MCF 10A (cell line): ENCODE data around the gene DNM2. TPM values are rescaled to one million over a fixed set of nuclear protein-coding genes. Genes with fewer than 3 reads are reported as not detected.

Source experiments
- BruUV-seq: library from RNA; stranded (reverse); fragments of 400-500 nt; replicated peaks from 2 replicates; lab custom pipeline; 2021; lab: Mats Ljungman, UMichigan
- CTCF ChIA-PET: fragments of 300-600 bp; sonication (Branson Sonifier 250); formaldehyde crosslinking; extraction: SDS; loops from one replicate; lab custom pipeline; 2021; ENCODE audit warnings: antibody characterized with exemption, inconsistent platforms; lab: Yijun Ruan, JAX
- POLR2A ChIA-PET: fragments of 300-600, 350-650 bp; sonication (Branson Sonifier 250); formaldehyde crosslinking; extraction: SDS; loops from one replicate; lab custom pipeline; 2020; ENCODE audit warnings: antibody characterized with exemption, inconsistent platforms; lab: Yijun Ruan, JAX
- DNase-seq: peaks from one replicate; pipeline ENCODE4 v3.0.0-alpha.2; 2018; ENCODE audit not compliant: unreplicated experiment
- H3K27ac Mint-ChIP-seq: one replicate; pipeline ENCODE4 v1.8.0; 2022; ENCODE audit warnings: mild to moderate bottlenecking, low read depth, mixed read lengths; ENCODE audit not compliant: unreplicated experiment
- H3K27me3 Mint-ChIP-seq: one replicate; pipeline ENCODE4 v1.8.0; 2022; ENCODE audit warnings: mixed read lengths; ENCODE audit not compliant: insufficient read depth, unreplicated experiment
- H3K36me3 Mint-ChIP-seq: one replicate; pipeline ENCODE4 v1.8.0; 2022; ENCODE audit warnings: mild to moderate bottlenecking, moderate library complexity, mixed read lengths; ENCODE audit not compliant: insufficient read depth, unreplicated experiment
- H3K4me1 Mint-ChIP-seq: one replicate; pipeline ENCODE4 v1.8.0; 2022; ENCODE audit warnings: mixed read lengths; ENCODE audit not compliant: insufficient read depth, unreplicated experiment
- H3K4me3 Mint-ChIP-seq: one replicate; pipeline ENCODE4 v1.8.0; 2022; ENCODE audit warnings: mild to moderate bottlenecking, moderate library complexity, mixed read lengths; ENCODE audit not compliant: unreplicated experiment
- H3K9me3 Mint-ChIP-seq: one replicate; pipeline ENCODE4 v1.8.0; 2022; ENCODE audit warnings: mixed read lengths; ENCODE audit not compliant: unreplicated experiment
- intact Hi-C: fragments of 100-400 bp; cut with micrococcal nuclease; formaldehyde crosslinking; loops from 2 replicates; pipeline ENCODE4 v1.14.1; 2022
- total RNA-seq: library from RNA; stranded (reverse); gene quantifications from 2 replicates; pipeline ENCODE4 v1.2.3, GENCODE V29; 2022
- TF ChIP-seq, protein P1 (sequence below): fragments of 200-600 bp; IDR thresholded peaks from one replicate; pipeline ENCODE4 v1.8.0; 2022; ENCODE audit warnings: antibody characterized with exemption, mild to moderate bottlenecking; ENCODE audit not compliant: unreplicated experiment

Gene DNM2
- total RNA-seq, 1 experiment from 2014 or later = 114 TPM

DNA sequence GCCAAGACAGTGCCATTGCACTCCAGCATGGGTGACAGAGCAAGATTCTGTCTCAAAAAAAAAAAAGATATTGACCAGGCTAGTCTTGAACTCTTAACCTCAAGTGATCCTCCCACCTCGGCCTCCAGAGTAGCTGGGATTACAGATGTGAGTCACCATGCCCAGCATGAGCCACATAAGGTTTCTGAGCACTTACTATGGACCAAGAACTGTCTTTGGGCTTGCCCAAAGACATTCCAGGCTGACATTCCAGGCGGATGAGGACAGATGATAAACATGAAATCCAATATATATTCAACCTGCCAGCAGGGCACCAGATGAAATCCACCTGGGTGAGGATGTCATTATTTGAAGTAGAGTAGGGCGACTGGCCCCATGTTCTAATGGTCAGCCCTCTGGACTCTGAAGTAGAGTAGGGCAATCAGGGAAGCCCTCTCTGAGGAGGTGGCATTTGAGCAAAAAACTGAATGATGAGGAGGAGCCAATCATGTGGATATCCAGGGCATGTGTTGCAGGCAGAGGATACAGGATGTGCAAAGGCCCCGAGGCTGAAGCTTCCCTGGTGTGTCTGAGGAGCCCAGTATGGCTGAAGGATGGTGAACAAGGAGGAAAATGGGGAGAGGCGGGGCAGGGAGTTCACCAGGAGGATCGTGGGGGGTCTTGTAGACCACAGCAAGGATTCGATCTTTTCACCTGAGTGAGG is 134.4 kb downstream of the DNM2 start:
- H3K4me3 Mint-ChIP-seq = no peak overlapping the region
- no peaks in the 10 kb centered on the region for H3K4me1 Mint-ChIP-seq
- H3K27me3 Mint-ChIP-seq = no peaks in the 10 kb centered on the region
- H3K9me3 Mint-ChIP-seq = no peaks in the 10 kb centered on the region
- POLR2A ChIA-PET = no interaction called here
- DNase-seq = peak; percentile 27
- TF ChIP-seq, protein P1, sequence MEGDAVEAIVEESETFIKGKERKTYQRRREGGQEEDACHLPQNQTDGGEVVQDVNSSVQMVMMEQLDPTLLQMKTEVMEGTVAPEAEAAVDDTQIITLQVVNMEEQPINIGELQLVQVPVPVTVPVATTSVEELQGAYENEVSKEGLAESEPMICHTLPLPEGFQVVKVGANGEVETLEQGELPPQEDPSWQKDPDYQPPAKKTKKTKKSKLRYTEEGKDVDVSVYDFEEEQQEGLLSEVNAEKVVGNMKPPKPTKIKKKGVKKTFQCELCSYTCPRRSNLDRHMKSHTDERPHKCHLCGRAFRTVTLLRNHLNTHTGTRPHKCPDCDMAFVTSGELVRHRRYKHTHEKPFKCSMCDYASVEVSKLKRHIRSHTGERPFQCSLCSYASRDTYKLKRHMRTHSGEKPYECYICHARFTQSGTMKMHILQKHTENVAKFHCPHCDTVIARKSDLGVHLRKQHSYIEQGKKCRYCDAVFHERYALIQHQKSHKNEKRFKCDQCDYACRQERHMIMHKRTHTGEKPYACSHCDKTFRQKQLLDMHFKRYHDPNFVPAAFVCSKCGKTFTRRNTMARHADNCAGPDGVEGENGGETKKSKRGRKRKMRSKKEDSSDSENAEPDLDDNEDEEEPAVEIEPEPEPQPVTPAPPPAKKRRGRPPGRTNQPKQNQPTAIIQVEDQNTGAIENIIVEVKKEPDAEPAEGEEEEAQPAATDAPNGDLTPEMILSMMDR = no peak
- CTCF ChIA-PET = interaction anchor here (0.6 to 6.3 kb wide), 3 partner anchors 9 to 903 kb away, joined by 4 to 68 read pairs (median 4); no protein-coding TSS in a partner anchor
- H3K36me3 Mint-ChIP-seq = no peaks in the 10 kb centered on the region
- no TSS peak for BruUV-seq
- intact Hi-C loops = no loop called here
- no peak overlapping the region for H3K27ac Mint-ChIP-seq

DNA sequence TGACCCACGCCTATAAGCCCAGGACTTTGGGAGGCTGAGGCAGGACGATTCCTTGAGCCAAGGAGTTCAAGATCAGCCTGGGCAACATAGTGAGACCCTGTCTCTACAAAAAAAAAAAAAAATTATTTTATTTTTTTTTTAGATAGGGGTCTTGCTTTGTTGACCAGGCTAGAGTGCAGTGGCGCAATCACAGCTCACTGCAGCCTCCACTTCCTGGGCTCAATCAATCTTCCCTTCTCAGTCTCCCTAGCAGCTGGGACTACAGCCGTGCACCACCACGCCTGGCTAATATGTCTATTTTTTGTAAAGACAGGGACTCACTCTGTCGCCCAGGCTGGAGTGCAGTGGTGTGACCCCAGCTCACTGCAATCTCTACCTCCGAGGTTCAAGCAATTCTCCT is 135.1 kb downstream of the DNM2 start:
- Mint-ChIP-seq H3K27me3 (no peaks in the 10 kb centered on the region), H3K27ac (no peak overlapping the region), H3K36me3 (no peaks in the 10 kb centered on the region), H3K4me1 (no peaks in the 10 kb centered on the region), H3K9me3 (no peaks in the 10 kb centered on the region), H3K4me3 (no peak overlapping the region)
- intact Hi-C loops = no loop called here
- TF ChIP-seq, protein P1 = no peak
- no peak for DNase-seq
- CTCF ChIA-PET = interaction anchor here (0.6 to 6.3 kb wide), 5 partner anchors 12 to 904 kb away, joined by 3 to 68 read pairs (median 4); partner anchors contain the start of gene TMED1
- BruUV-seq = no TSS peak
- POLR2A ChIA-PET = interaction anchor here (0.9 kb wide), 1 partner anchor 520 kb away, joined by 3 read pairs; the partner anchor contains the start of gene RAVER1

DNA sequence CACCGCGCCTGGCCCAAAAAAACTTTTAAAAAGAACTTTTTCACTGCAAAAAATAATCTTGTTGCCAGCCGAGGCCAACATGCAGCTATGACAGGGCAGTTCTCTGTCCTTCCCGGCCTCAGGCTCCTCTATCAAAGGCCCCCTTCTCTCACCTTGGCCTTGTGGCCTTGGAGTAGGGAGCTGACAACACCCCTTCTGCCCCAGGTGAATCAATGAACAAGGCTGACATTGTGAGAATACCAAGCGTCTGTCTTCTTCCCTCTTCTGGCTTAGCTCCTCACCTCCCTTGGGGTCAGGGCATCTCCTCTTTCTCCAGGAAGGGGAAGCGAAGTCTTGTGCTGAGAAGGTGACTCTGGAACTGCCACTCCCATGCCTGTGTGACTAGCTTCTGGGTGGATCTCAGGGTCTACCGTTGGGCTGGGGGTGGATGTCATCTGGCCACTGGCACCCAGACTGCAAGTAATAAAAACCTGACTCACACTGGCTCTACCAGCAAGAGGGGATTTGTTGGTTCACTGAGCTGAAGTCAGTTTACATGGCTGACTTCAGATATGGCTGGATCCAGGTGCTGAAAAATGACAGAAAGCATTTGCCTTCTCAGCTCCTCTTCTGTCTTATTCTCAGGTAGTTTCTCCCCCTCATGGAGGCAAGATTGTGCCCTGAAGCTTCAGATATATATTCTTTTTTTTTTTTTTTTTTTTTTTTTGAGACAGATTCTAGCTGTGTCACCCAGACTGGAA is 136.6 kb downstream of the DNM2 start:
- ChIA-PET CTCF (interaction anchor here (0.5 to 6.3 kb wide), 4 partner anchors 11 to 80 kb away, joined by 3 to 68 read pairs (median 6); partner anchors contain the start of gene TMED1), POLR2A (interaction anchor here (0.9 to 2.5 kb wide), 2 partner anchors 8 to 18 kb away, joined by 3 to 9 read pairs; partner anchors contain the start of gene TMED1)
- H3K27ac Mint-ChIP-seq = no peak overlapping the region
- no TSS peak for BruUV-seq
- H3K27me3 Mint-ChIP-seq = no peaks in the 10 kb centered on the region
- TF ChIP-seq, protein P1 = no peak
- H3K4me1 Mint-ChIP-seq = no peaks in the 10 kb centered on the region
- no peak for DNase-seq
- H3K9me3 Mint-ChIP-seq = no peaks in the 10 kb centered on the region
- no peaks in the 10 kb centered on the region for H3K36me3 Mint-ChIP-seq
- intact Hi-C loops = no loop called here
- no peak overlapping the region for H3K4me3 Mint-ChIP-seq
